Measurements from ENCODE around the gene EQTN. TPM values are rescaled to one million over a fixed set of nuclear protein-coding genes. Genes with fewer than 3 reads are reported as not detected.

EQTN gene
- total RNA-seq, 1 donor from 2014 or later = not detected

GRCh38 chr9:27273186-27273585 lies 23.8 kb downstream of the EQTN start:
- no peak for FAIRE-seq

DNA sequence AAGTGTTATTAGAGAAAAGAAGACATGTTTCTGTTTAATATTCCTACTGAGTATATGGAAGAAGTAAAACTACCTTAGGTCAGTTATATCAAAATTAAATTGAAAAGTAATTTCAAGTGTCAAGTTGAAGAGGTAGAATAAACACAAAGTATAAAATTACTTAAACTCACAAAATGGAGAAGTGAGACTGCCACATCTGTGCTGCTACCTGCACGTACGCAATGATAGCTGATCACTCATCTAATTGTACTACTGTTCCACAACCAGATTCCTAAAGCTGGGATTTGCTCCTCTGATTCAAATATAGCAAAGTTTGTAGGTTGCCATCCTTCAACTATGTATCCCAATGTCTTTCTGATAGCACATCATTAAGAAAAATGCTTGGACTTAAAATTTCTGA lies 24.8 kb downstream of the EQTN start:
- H3K4me1 Mint-ChIP-seq (ENCODE audit: low read depth, unreplicated experiment) = peaks cover 6% of the 10 kb centered on the region

More at GRCh38 chr9:27273186-27273585, 23.8 kb downstream of the EQTN start:
- Mint-ChIP-seq H3K27ac (ENCODE audit: unreplicated experiment) (no peak overlapping the region), H3K9me3 (ENCODE audit: unreplicated experiment) (no peaks in the 10 kb centered on the region), H3K4me1 (ENCODE audit: low read depth, unreplicated experiment) (peaks cover 6% of the 10 kb centered on the region), H3K36me3 (ENCODE audit: low read depth, unreplicated experiment) (no peaks in the 10 kb centered on the region), H3K4me3 (ENCODE audit: unreplicated experiment) (no peak overlapping the region), H3K27me3 (ENCODE audit: low read depth, unreplicated experiment) (no peaks in the 10 kb centered on the region)
- Histone ChIP-seq H3K4me3 (ENCODE audit: insufficient read depth, low read depth, low read length) (no peak overlapping the region), H3K9ac (ENCODE audit: low read length) (no peak overlapping the region), H3K27me3 (ENCODE audit: insufficient read depth, low read length) (no peaks in the 10 kb centered on the region), H4K20me1 (ENCODE audit: insufficient read depth, low read length) (no peaks in the 10 kb centered on the region), H3K4me2 (ENCODE audit: low read length) (no peak overlapping the region), H3K36me3 (ENCODE audit: insufficient read depth, low read length) (no peaks in the 10 kb centered on the region), H2AFZ (ENCODE audit: low read depth, low read length) (no peak overlapping the region), H3K79me2 (ENCODE audit: insufficient read depth, low read length) (no peaks in the 10 kb centered on the region), H3K27ac (ENCODE audit: low read depth, low read length) (no peak overlapping the region), H3K9me3 (ENCODE audit: insufficient read depth, low read depth, low read length) (no peaks in the 10 kb centered on the region), H3K4me1 (ENCODE audit: insufficient read depth, low read length) (peaks cover 3% of the 10 kb centered on the region)
- DNase-seq (ENCODE audit: low read depth) = no peak
- TF ChIP-seq, protein P1, sequence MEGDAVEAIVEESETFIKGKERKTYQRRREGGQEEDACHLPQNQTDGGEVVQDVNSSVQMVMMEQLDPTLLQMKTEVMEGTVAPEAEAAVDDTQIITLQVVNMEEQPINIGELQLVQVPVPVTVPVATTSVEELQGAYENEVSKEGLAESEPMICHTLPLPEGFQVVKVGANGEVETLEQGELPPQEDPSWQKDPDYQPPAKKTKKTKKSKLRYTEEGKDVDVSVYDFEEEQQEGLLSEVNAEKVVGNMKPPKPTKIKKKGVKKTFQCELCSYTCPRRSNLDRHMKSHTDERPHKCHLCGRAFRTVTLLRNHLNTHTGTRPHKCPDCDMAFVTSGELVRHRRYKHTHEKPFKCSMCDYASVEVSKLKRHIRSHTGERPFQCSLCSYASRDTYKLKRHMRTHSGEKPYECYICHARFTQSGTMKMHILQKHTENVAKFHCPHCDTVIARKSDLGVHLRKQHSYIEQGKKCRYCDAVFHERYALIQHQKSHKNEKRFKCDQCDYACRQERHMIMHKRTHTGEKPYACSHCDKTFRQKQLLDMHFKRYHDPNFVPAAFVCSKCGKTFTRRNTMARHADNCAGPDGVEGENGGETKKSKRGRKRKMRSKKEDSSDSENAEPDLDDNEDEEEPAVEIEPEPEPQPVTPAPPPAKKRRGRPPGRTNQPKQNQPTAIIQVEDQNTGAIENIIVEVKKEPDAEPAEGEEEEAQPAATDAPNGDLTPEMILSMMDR (IDR thresholded peaks at IDR 0.05; ENCODE audit: insufficient read depth, low read depth, low read length) = no peak
- no peak for TF ChIP-seq EZH2 (IDR thresholded peaks at IDR 0.05; ENCODE audit: insufficient read depth, low read length)

More for the DNA sequence above, 24.8 kb downstream of the EQTN start:
- no peak for DNase-seq (ENCODE audit: low read depth)
- Histone ChIP-seq H4K20me1 (ENCODE audit: insufficient read depth, low read length) (no peaks in the 10 kb centered on the region), H3K4me1 (ENCODE audit: insufficient read depth, low read length) (peaks cover 3% of the 10 kb centered on the region), H3K27ac (ENCODE audit: low read depth, low read length) (no peak overlapping the region), H3K36me3 (ENCODE audit: insufficient read depth, low read length) (no peaks in the 10 kb centered on the region), H3K4me3 (ENCODE audit: insufficient read depth, low read depth, low read length) (no peak overlapping the region), H2AFZ (ENCODE audit: low read depth, low read length) (no peak overlapping the region), H3K4me2 (ENCODE audit: low read length) (no peak overlapping the region), H3K27me3 (ENCODE audit: insufficient read depth, low read length) (no peaks in the 10 kb centered on the region), H3K9ac (ENCODE audit: low read length) (no peak overlapping the region), H3K9me3 (ENCODE audit: insufficient read depth, low read depth, low read length) (no peaks in the 10 kb centered on the region), H3K79me2 (ENCODE audit: insufficient read depth, low read length) (no peaks in the 10 kb centered on the region)
- Mint-ChIP-seq H3K9me3 (ENCODE audit: unreplicated experiment) (no peaks in the 10 kb centered on the region), H3K4me3 (ENCODE audit: unreplicated experiment) (no peak overlapping the region), H3K27ac (ENCODE audit: unreplicated experiment) (no peak overlapping the region), H3K27me3 (ENCODE audit: low read depth, unreplicated experiment) (no peaks in the 10 kb centered on the region), H3K36me3 (ENCODE audit: low read depth, unreplicated experiment) (no peaks in the 10 kb centered on the region)
- no peak for TF ChIP-seq EZH2 (IDR thresholded peaks at IDR 0.05; ENCODE audit: insufficient read depth, low read length)
- TF ChIP-seq, protein P1 (IDR thresholded peaks at IDR 0.05; ENCODE audit: insufficient read depth, low read depth, low read length) = no peak
- no peak for FAIRE-seq
